Measurements from ENCODE around the gene NCF2.

The NCF2 gene

DNA sequence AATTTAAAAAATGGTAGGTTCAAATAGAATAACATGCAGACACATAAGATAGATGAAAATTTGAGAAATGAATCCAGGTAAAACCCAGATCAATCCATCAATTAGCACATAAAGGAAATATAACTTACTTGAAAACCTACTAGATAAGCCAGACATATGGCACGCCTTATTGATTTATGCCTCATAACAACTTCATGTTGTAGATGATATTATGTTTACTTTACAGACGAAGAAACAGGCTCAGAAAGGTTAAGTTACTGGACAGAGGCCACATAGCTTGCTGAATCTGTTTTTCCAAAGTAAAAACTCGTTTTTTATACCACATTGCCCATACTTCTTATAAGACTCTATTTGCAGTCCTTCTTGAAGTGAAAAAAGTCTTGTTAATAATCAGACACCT, 22.1 kb upstream of the NCF2 start:
- no peak for DNase-seq (ENCODE audit: low read depth)

- DNase-seq (ENCODE audit: low read depth), result no peak
These were observed 20.8 kb upstream of the NCF2 start for GRCh38 chr1:183611021-183611420.

GRCh38 chr1:183609759-183610452, 19.6 kb upstream of the NCF2 start:
- no peak for DNase-seq (ENCODE audit: low read depth)

GRCh38 chr1:183609313-183609712, 19.1 kb upstream of the NCF2 start:
- peak; percentile 74 for DNase-seq (ENCODE audit: low read depth)

GRCh38 chr1:183607322-183607980, 17.2 kb upstream of the NCF2 start:
- DNase-seq (ENCODE audit: low read depth), result no peak

GRCh38 chr1:183605904-183606303, 15.6 kb upstream of the NCF2 start:
- DNase-seq (ENCODE audit: low read depth), result no peak

DNA sequence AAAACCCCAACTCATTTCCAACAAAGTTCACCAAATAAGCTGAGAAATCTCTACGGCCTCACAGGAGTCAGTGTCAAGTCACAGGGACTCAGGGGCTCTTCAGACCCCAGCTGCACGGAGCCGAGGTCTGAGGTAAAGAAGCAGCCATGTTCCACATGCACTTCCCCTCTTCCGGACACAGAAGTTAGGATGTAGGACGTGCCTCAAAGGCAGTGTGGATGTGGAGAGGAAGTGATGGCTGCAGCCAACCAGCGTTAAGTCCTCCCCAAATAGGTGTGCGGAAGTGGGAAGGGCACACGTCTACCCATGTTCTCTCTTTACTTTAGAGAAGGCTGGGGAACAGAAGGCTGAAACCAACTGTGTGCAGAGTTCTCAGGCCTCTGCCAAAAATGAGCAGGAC, 14.6 kb upstream of the NCF2 start:
- no peak for DNase-seq (ENCODE audit: low read depth)

DNA sequence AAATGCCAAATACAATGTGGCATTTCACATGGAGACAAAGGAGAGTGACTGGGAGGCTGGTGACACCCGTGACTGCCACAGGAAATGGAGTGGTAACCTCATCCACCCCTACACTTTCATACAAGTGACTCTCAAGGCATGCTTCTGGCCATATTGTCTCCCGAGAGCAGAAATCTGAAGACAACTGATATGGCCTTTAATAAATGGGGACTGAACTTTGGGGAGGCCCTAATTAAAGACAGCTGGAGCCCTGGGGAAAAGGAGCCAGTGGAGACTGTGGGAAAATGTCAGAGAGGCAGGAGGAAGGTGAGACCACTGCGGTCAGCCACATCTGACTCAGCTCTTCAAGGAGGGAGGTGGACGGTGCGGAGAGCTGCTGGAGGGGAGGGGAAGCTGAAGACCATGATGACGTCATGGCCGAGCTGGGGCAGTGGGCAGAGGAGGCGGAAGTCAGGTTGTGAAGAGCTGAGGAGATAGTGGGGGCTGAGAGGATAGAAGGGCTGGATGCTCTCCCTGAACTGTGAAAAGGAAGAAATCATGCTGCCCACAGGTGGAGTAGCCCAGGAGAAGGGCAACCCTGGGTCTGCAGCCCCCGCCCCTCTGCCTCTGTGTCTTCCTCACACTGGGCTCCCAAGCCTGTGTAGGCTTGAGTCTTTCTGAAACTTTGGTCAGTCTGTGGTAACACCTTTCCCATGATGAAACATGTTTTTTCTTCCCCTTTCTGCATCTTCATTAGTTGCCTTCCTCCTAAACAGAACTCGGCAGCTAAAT, 14.0 kb upstream of the NCF2 start:
- DNase-seq (ENCODE audit: low read depth), result peak; percentile 41

DNA sequence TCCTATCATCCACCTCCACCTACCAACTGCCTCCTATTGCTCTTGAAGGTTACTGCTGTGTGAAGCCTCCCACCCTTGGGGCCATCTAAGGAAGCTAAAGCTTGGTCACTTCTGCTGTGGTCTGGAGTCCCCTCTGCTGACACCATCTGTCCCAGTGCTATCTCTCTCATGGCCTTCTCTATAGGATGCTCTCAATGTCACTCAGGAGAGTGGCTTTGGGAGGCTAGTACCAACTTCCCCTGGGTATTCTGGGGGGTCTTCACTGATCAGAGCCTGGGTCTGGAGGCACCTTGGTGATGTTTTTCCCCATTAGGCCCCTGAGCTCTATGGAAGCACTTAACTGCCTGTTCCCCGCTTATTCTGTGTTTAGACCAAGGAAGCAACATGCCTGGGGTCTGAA, 12.3 kb upstream of the NCF2 start:
- DNase-seq (ENCODE audit: low read depth), result no peak

GRCh38 chr1:183600634-183601033, 10.4 kb upstream of the NCF2 start:
- DNase-seq (ENCODE audit: low read depth), result no peak

- peak; percentile 90 for DNase-seq (ENCODE audit: low read depth)
These were observed 9.9 kb upstream of the NCF2 start for GRCh38 chr1:183600136-183600535.

GRCh38 chr1:183598386-183598785, 8.1 kb upstream of the NCF2 start:
- DNase-seq (ENCODE audit: low read depth), result peak; percentile 15

DNA sequence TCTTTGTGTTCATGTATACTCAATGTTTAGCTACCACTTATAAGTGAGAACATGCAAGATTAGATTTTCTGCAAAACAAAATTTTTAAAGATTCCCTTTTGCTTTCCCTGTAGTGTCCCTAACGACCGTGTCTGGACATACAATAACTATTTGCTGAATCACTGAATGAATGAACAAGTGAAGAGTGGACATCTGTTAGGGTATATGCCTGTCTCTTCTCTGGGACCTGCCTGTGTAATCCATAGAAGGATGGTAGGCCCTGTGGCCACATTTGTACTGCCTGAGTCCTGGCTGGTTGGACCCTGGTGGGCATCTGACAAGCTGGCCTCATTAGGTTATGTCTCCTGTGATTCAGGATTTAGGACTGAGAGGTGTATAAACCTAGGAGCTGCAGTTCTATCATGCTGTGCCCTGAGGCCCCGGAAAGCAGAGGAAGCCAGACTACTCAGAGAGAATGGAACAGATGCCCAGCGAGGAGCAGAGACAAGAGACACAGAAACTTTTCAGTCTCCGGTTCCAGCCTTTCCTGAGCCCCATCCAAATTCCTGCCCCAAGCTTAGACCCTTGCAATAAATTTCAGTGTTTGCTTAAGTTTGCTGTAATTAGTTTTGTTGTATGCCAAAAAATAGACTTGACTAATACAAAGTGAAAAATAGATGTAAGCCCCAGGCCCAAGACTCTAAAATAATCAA, 7.5 kb upstream of the NCF2 start:
- DNase-seq (ENCODE audit: low read depth), result no peak

DNA sequence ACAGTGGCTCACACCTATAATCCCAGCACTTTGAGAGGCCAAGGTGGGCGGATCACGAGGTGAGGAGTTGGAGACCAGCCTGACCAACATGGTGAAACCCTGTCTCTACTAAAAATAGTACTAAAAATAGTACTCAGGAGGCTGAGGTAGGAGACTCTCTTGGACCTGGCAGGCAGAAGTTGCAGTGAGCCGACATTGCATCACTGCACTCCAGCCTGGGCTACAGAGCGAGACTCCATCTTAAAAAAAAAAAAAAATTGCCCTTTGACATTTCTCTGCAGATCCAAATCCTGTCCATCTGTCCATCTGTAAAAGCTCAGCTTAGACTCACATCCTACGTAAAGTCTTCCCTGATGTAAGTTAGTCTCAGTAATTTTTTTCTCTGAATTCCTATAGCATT, 6.2 kb upstream of the NCF2 start:
- no peak for DNase-seq (ENCODE audit: low read depth)

GRCh38 chr1:183595537-183595936, 5.3 kb upstream of the NCF2 start:
- no peak for DNase-seq (ENCODE audit: low read depth)

GRCh38 chr1:183593356-183593755, 3.1 kb upstream of the NCF2 start:
- DNase-seq (ENCODE audit: low read depth), result no peak

GRCh38 chr1:183592733-183593132, 2.5 kb upstream of the NCF2 start:
- no peak for DNase-seq (ENCODE audit: low read depth)

DNA sequence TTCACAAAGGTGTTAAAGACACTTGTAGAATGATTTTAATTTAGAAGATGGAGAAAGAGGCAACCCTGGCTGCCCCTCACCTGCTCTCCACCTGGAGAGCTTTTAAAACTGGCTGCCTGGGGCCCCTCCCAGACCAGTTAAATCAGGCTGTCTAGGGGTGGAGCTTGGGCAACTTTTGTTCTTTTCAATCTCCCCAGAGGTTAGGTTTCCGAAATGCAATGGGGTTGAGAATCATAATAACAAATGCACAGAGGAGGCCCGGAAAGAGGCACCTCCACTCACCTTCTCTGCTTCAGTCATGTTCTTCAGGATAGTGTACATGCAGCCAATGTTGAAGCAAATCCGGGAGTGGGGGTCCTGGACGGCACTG, 400 bp downstream of the NCF2 start:
- no peak for DNase-seq (ENCODE audit: low read depth)

- no peak for DNase-seq (ENCODE audit: low read depth)
These were observed 875 bp downstream of the NCF2 start for GRCh38 chr1:183589384-183589783.

GRCh38 chr1:183588827-183589226, 1.4 kb downstream of the NCF2 start:
- DNase-seq (ENCODE audit: low read depth), result no peak

- no peak for DNase-seq (ENCODE audit: low read depth)
These were observed 3.3 kb downstream of the NCF2 start for GRCh38 chr1:183586926-183587325.

GRCh38 chr1:183586455-183586854, 3.8 kb downstream of the NCF2 start:
- no peak for DNase-seq (ENCODE audit: low read depth)

- no peak for DNase-seq (ENCODE audit: low read depth)
These were observed 5.2 kb downstream of the NCF2 start for GRCh38 chr1:183585038-183585437.
